Embryonic facial prominence (tissue), 1 donor: ENCODE measurements around the gene RNF40.

Source experiments
- DNase-seq: peaks from one replicate; pipeline ENCODE4 v3.0.0-alpha.2; 2016; ENCODE audit errors: extremely low spot score

The RNF40 gene

DNA sequence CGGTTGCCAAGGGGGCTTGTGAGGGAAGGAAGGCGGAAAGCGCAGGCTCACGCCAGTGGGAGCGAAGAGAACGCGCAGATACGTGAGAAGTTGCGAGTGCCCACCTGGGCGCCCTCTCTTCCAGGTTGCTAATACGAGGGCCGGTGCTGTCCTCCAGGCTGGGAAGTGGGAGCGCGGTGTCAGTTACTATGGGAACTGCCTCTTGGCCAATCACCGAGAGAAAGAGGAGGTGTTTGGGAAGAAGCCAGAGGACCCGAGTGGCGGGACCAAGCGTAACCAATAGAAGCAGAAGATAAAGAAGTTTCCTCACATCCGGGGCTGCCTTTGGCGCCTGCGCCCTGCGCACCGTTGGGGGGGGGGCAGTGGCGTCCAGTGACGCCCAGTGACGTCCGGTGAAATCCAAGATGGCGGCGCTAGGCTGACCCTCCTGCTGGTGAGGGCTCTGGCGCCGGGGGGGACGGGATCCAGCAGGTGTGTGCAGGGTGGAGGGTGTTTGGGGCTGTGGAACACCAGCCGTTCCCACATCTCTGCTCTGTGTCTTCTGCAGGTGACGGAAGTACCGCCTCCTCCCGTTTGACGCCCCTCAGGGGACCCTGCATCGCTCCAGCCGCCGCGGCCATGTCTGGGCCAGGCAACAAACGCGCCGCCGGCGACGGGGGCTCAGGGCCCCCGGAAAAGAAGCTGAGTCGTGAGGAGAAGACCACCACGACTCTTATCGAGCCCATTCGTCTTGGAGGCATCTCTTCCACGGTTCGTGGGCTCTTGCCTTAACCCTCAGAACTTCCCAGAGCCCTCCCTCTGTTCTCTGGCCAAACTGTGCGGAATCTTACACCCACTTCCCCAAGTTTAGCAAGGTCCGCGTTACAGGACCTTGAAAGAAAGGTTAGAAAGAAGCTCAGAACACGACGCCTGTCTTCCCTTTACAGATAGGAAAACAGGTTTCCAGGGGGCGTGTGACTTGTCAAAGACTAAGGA lies at the start of gene RNF40, which contains the start of gene CFAP119:
Gene RNF40 (plus strand): TSS at position 395 of the 975 bp plus-strand sequence. CDS start 224 bp downstream, at position 619.
Gene CFAP119 (minus strand): TSS at position 135 of the 975 bp plus-strand sequence. CDS start 314 bp downstream, outside the sequence.
- DNase-seq, result peak; percentile 94

DNA sequence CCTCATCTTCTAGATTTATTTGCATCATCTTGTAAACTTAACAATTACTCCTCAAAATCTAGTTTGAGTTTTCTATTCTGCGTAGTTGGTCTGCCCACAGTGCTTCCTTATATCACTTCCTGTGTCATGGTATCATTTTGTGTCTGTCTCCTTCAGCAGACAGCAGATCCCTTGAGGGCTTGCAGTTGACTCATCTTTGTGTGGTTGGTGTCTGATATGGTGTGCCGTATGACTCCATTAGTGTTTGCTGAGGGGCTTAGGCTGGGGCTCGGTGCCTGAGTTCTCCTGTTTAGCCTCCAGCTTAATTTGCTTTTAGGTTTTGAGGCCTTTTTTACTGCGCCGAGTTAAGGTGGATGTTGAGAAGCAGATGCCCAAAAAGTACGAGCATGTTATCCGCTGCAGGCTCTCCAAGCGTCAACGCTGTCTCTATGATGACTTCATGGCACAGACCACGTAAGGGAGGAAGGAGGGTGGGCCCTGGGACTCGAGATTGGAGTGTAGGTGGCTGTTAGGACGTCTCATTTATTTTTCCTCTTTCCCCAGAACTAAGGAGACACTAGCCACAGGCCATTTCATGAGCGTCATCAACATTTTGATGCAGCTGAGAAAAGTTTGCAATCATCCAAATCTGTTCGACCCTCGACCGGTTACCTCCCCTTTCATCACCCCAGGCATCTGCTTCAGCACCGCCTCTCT lies 46.2 kb upstream of the RNF40 start:
- DNase-seq, result no peak

DNA sequence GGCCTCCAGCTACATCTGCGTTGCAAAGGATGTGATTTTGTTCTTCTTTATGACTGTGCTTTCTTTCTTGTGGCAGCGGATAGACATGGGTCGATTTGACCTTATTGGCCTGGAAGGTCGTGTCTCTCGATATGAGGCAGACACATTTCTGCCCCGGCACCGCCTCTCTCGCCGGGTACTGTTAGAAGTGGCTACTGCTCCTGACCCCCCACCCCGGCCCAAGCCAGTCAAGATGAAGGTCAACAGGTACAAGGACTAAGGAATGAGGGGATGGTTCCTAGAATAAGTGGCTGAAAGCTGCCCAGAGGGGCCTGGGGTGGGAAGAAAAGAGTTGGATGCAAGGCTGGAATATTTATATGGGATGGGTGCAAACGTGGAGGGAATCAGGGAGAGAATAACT lies 42.0 kb upstream of the RNF40 start:
- DNase-seq, result no peak

DNA sequence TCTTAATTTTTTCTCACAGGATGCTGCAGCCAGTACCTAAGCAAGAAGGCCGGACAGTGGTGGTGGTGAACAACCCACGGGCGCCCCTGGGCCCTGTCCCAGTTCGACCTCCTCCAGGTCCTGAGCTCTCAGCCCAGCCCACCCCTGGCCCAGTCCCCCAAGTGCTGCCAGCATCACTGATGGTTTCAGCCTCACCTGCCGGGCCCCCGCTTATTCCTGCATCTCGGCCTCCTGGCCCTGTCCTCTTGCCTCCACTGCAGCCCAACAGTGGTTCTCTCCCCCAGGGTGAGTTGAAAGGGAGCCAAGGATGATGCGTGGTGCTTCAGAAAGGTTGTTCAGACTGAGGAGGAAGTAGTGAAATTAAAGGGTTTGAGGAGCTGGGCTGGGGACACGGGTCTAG lies 41.4 kb upstream of the RNF40 start:
- DNase-seq, result no peak

DNA sequence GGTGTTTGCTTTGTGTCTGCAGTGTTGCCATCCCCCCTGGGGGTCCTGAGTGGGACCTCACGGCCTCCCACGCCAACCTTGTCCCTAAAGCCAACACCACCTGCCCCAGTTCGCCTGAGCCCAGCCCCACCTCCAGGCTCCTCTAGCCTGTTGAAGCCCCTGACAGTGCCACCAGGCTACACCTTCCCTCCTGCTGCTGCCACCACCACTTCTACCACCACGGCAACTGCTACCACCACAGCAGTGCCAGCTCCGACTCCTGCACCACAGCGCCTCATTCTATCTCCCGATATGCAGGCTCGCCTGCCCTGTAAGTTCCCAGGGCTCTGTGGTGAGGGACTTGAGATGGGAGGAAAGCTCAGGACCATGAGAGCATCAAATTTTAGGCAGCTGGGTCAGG lies 41.0 kb upstream of the RNF40 start:
- DNase-seq, result no peak

DNA sequence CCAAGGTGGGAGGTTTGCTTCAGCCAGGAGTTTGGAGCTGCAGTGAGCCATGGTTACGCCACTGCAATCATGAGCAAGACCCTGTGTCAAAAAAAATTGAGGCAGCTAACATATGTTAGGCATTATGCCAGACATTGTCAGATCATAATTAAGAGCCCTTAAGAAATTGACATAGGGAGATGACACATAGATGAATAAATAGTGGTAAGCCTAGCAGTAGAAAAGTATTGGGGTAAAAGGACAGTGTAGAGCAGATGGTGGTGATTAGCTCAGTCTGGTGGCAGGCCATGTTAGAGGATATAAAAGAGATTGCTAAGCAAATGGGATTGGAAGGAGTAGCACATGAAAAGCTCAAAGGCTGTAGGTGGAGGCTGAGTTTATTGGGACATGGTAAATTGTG lies 40.5 kb upstream of the RNF40 start:
- no peak for DNase-seq

DNA sequence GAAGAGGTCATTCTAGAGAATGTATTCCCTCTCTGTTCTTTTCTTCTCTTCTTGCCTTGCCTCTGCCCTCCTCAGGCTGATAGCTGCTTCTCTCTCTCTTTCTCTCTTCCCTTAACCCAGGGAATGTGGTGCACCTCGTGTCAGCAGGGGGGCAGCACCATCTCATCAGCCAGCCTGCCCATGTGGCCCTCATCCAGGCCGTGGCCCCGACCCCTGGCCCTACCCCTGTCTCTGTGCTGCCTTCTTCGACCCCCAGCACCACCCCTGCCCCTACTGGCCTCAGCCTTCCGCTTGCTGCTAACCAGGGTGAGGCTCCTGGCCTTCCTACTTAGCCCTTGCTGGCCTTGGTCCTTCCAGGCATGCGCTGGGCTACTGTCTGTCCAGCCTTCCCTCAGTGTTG lies 39.7 kb upstream of the RNF40 start:
- DNase-seq, result no peak

DNA sequence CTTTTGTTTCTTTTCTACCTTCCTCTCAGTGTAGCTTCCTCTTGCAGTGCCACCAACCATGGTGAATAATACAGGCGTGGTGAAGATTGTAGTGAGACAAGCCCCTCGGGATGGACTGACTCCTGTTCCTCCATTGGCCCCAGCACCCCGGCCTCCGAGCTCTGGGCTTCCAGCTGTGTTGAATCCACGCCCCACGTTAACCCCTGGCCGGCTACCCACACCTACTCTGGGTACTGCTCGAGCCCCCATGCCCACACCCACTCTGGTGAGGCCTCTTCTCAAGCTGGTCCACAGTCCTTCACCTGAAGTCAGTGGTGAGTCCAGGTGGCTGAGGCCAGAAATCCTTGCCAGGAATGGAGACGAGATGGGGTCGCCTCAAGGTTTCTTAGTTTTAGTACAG lies 39.2 kb upstream of the RNF40 start:
- no peak for DNase-seq

DNA sequence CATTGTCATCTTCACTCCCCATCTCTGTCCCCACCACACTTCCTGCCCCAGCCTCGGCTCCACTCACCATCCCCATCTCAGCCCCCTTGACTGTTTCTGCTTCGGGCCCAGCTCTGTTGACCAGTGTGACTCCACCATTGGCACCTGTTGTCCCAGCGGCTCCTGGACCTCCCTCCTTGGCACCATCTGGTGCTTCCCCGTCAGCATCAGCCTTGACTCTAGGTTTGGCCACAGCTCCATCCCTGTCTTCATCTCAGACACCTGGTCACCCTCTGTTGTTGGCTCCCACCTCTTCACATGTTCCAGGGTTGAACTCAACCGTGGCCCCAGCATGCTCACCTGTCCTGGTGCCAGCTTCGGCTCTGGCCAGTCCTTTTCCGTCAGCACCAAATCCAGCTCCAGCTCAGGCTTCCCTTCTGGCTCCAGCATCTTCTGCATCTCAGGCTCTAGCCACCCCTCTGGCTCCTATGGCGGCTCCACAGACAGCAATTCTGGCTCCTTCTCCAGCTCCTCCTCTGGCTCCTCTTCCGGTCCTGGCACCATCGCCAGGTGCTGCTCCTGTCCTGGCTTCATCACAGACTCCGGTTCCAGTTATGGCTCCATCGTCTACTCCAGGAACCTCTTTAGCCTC lies 38.3 kb upstream of the RNF40 start:
- DNase-seq, result no peak

DNA sequence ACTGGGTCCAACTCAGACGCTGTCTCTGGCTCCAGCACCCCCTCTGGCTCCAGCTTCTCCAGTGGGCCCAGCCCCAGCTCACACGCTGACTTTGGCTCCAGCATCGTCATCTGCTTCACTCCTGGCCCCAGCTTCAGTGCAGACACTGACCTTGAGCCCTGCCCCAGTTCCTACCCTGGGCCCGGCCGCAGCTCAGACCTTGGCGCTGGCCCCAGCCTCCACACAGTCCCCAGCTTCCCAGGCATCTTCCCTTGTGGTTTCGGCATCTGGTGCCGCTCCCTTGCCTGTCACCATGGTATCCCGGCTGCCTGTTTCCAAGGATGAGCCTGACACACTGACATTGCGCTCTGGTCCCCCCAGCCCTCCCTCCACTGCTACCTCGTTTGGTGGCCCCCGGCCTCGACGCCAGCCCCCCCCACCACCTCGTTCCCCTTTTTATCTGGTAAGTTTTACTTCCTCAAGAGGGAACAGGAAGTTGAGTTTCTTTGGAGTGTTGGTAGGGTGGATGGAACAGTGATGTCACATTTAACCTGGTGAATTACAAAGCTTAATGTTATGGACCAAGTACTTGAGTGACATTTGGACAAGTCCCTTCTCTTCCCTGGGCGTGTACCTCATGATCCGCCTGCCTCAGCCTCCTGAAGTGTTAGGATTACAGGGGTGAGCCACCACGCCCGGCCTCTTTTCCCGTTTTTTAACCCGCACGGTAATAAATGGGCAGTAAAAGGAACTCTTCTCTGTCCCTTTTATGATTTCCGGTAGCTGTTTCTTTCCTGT lies 37.3 kb upstream of the RNF40 start:
- no peak for DNase-seq

DNA sequence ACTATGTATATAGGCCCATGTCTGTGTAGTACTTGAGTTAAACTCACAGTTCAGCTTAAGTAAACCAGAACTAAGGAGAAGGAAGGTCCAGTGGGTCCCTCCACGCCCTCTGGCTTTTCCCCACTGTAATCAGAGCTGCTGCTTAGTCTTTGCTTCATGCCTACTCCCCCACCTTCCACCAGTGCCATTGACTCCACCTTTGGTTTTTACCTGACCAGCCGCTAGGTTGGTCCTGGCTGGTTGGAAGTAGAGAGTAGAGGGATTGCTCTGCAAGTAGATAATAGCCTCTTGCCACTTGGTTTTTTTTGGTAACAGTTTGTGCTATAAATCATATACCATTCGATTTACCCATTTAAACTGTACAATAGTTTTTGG lies 36.7 kb upstream of the RNF40 start:
- no peak for DNase-seq

DNA sequence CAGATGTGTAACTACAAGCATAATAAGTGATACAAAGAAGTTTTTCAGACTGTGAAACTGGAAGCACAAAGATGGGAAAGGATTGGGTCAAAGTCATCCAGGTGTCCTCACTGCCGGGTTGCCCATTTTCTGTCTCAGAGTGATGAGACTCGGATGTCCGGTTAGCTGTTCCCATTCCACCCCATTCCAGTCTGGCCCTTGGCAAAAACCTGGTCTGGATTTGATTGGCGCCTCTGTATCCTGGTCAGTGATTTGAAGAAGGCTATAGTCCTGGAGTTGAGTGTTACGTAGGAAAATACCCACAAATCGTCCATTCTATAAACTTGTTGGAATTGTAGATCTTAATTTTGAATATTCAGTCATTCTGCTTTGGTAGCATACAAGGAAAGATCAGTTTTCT lies 33.8 kb upstream of the RNF40 start:
- DNase-seq, result no peak

DNA sequence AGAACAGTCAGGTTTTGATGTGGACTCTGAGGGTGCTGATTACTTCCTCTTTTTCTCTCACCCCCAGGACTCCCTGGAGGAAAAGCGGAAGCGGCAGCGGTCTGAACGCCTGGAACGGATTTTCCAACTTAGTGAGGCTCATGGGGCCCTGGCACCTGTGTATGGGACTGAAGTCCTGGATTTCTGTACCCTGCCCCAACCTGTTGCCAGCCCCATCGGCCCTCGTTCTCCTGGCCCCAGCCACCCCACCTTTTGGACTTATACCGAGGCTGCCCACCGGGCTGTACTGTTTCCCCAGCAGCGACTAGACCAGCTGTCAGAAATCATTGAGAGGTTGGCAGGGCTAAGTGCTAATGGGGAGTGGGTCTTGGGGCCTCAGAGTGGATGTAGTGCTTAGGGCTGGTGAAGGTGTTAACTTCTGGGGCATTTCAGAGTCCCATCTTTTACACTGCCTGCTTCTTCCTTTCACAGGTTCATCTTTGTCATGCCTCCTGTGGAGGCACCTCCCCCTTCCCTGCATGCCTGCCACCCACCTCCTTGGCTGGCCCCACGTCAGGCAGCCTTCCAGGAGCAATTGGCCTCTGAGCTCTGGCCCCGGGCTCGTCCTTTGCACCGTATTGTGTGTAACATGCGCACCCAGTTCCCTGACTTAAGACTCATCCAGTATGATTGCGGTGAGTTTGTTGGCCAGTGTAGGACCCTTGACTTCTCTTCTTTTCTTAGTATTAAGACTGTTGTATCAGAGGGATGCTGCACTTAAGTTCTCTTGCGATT lies 33.0 kb upstream of the RNF40 start:
- DNase-seq, result no peak

DNA sequence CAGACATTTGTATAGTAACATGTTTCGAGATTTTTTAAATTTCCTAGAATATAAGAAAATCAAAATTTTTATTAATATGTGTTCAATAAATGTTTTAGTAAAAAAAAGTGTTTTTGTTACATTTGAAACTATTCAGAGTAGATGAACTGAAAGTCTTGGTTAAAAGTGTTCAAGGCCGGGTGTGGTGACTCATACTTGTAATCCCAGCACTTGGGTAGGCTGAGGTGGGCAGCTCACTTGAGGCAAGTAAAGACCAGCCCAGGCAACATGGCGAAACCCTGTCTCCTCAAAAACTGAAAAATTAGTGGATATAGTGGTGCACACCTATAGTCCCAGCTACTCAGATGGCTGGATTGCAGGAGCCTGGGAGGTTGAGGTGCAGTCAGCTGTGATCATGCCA lies 30.7 kb upstream of the RNF40 start:
- no peak for DNase-seq

DNA sequence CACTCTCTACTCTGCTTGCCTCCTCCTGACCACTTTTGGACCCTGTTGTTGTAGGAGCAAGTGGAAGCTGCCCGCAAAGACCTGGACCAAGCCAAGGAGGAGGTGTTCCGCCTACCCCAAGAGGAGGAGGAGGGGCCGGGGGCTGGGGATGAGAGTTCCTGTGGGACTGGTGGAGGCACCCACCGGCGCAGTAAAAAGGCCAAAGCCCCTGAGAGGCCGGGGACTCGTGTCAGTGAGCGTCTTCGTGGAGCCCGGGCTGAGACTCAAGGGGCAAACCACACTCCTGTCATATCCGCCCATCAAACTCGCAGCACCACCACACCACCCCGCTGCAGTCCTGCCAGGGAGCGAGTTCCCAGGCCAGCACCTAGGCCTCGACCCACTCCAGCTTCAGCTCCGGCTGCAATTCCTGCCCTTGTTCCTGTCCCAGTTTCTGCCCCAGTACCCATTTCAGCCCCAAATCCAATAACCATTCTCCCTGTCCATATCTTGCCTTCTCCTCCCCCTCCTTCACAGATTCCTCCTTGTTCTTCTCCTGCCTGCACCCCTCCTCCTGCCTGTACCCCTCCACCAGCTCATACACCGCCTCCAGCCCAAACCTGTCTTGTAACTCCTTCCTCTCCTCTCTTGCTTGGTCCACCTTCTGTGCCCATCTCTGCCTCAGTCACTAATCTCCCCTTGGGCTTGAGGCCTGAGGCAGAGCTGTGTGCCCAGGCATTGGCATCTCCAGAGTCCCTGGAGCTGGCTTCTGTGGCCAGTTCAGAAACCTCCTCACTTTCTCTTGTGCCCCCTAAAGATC lies 24.9 kb upstream of the RNF40 start:
- DNase-seq, result no peak

DNA sequence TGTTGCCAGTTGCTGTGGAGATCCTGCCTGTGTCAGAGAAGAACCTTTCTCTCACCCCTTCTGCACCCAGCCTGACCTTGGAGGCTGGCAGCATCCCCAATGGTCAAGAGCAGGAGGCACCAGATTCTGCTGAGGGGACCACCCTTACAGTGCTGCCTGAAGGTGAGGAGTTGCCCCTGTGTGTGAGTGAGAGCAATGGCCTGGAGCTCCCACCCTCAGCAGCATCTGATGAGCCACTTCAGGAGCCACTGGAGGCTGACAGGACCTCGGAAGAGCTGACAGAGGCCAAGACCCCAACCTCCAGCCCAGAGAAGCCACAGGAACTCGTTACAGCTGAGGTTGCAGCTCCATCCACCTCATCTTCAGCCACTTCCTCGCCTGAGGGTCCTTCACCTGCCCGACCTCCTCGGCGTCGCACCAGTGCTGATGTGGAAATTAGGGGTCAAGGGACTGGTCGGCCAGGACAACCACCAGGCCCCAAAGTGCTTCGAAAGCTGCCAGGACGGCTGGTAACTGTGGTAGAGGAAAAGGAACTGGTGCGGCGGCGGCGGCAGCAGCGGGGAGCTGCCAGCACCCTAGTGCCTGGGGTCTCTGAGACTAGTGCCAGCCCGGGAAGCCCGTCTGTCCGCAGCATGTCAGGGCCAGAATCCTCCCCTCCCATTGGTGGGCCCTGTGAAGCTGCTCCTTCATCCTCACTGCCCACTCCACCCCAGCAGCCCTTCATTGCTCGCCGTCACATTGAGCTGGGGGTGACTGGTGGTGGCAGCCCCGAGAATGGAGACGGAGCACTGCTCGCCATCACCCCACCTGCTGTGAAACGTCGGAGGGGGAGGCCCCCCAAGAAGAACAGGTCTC lies 24.1 kb upstream of the RNF40 start:
- DNase-seq, result no peak

DNA sequence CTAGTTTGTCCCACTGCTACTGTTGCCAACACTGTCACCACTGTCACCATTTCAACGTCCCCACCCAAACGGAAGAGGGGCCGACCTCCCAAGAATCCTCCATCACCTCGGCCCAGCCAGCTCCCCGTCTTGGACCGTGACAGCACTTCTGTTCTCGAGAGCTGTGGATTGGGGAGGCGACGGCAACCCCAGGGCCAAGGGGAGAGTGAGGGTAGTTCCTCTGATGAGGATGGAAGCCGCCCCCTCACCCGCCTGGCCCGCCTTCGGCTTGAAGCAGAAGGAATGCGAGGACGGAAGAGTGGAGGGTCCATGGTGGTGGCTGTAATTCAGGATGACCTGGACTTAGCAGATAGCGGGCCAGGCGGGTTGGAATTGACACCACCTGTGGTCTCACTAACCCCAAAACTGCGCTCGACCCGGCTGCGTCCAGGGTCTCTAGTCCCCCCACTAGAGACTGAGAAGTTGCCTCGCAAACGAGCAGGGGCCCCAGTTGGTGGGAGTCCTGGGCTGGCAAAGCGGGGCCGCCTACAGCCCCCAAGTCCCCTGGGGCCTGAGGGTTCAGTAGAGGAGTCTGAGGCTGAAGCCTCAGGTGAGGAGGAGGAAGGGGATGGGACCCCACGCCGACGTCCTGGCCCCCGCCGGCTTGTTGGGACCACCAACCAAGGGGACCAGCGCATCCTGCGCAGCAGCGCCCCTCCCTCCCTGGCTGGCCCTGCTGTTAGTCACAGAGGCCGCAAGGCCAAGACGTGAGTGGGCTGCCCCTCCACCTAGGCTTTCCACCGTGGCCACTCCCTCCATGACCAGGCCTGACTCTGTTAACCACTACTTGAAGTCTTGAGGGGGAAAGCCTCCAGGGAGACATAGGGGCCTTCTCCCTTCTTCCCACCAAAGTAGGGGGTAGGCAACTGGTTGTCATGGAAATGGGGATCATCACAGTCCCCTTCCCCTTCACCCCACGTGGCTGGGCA lies 22.9 kb upstream of the RNF40 start:
- DNase-seq, result no peak
